HCT116 (cell line): Measurements from ENCODE around the gene STON2. TPM values are rescaled to one million over a fixed set of nuclear protein-coding genes. Genes with fewer than 3 reads are reported as not detected.

ENCODE experiments used
- ATAC-seq: fragments of 200-7000 bp; cut with Tn5 transposase; 2 replicates; pipeline ENCODE4 v1.9.1; 2020; ENCODE audit warnings: mild to moderate bottlenecking, moderate library complexity
- BruUV-seq: library from RNA; stranded (reverse); fragments of 400-500 nt; replicated peaks from 2 replicates; lab custom pipeline; 2021; lab: Mats Ljungman, UMichigan
- CTCF ChIA-PET: fragments of 300-600 bp; sonication (Branson Sonifier 250); formaldehyde crosslinking; loops from one replicate; lab custom pipeline; 2021; ENCODE audit warnings: antibody characterized with exemption; lab: Charles Lee
- POLR2A ChIA-PET: fragments of 300-600, 350-600 bp; sonication (Branson Sonifier 250); formaldehyde crosslinking; loops from one replicate; lab custom pipeline; 2021; ENCODE audit warnings: antibody characterized with exemption; lab: Charles Lee
- RAD21 ChIA-PET, 2 experiments: fragments of 300-600 bp; sonication (Branson Sonifier 250); formaldehyde crosslinking; loops; one replicate each; lab custom pipeline; 2023; ENCODE audit warnings: low total read pairs in 2 of 2; ENCODE audit not compliant: uncharacterized antibody in 2 of 2, unreplicated experiment in 2 of 2, low non-redundant PET in 1 of 2; lab: Charles Lee
- DNase-seq: peaks from one replicate; pipeline ENCODE4 v3.0.0-alpha.2; 2010; ENCODE audit warnings: low read depth, low spot score
- H2AFZ ChIP-seq: fragments of 200-600 bp; shearing (Covaris generic), sonication (generic); 2 replicates; pipeline ENCODE4 v1.6.1; 2017; ENCODE audit warnings: low read depth, mixed run types, mixed read lengths, antibody characterized with exemption, low read length; ENCODE audit not compliant: poor library complexity, severe bottlenecking
- H3K27ac ChIP-seq: 2 replicates; pipeline ENCODE4 v1.5.1; 2012; ENCODE audit warnings: low read depth, low read length
- H3K27me3 ChIP-seq: fragments of 200-600 bp; sonication (generic); 2 replicates; pipeline ENCODE4 v1.6.1; 2016; ENCODE audit warnings: mixed run types, low read length, mixed read lengths; ENCODE audit not compliant: insufficient read depth
- H3K36me3 ChIP-seq, 2 experiments: fragments of 200-500 bp in 1 of 2; fragments of 200-600 bp in 1 of 2; sonication (Bioruptor generic) in 1 of 2; sonication (generic) in 1 of 2; 2 replicates each; pipeline versions ENCODE4 v1.5.1 to v1.6.1; 2014 to 2016; ENCODE audit warnings: low read length in 2 of 2, inconsistent platforms in 1 of 2, mixed read lengths in 1 of 2, mixed run types in 1 of 2; ENCODE audit not compliant: insufficient read depth in 2 of 2, control insufficient read depth in 1 of 2
- H3K4me1 ChIP-seq, 2 experiments: fragments of 200-600 bp in 1 of 2; sonication (generic) in 1 of 2; 2 replicates each; pipeline versions ENCODE4 v1.5.1 to v1.6.1; 2012 to 2017; ENCODE audit warnings: low read length in 2 of 2, inconsistent platforms in 1 of 2, mild to moderate bottlenecking in 1 of 2, mixed read lengths in 1 of 2, mixed run types in 1 of 2, moderate library complexity in 1 of 2; ENCODE audit not compliant: insufficient read depth in 2 of 2, control insufficient read depth in 1 of 2
- H3K4me2 ChIP-seq: fragments of 200-600 bp; sonication (generic); 2 replicates; pipeline ENCODE4 v1.6.1; 2017; ENCODE audit warnings: mixed run types, low read length, mixed read lengths
- H3K4me3 ChIP-seq, 2 experiments: fragments of 200-600 bp in 1 of 2; sonication (generic) in 1 of 2; replicated peaks in 1 of 2; 2 replicates each; pipeline ENCODE4 v1.5.1; 2011 to 2016; ENCODE audit warnings: low read length in 2 of 2, control low read depth in 1 of 2, low read depth in 1 of 2, mild to moderate bottlenecking in 1 of 2, mixed read lengths in 1 of 2, mixed run types in 1 of 2
- H3K79me2 ChIP-seq: fragments of 200-600 bp; sonication (generic); 2 replicates; pipeline ENCODE4 v1.6.1; 2017; ENCODE audit warnings: mild to moderate bottlenecking, mixed run types, low read length, moderate library complexity, mixed read lengths; ENCODE audit not compliant: insufficient read depth
- H3K9ac ChIP-seq: fragments of 200-600 bp; sonication (generic); 2 replicates; pipeline ENCODE4 v1.6.1; 2016; ENCODE audit warnings: low read length, mixed read lengths
- H3K9me2 ChIP-seq: fragments of 200-600 bp; sonication (generic), shearing (Covaris generic); 2 replicates; pipeline ENCODE4 v1.6.1; 2017; ENCODE audit warnings: mixed run types, mild to moderate bottlenecking, moderate library complexity; ENCODE audit not compliant: insufficient read depth
- H3K9me3 ChIP-seq, 2 experiments: fragments of 200-500 bp in 1 of 2; fragments of 200-600 bp in 1 of 2; sonication (Bioruptor generic) in 1 of 2; sonication (generic) in 1 of 2; 2 replicates each; pipeline ENCODE4 v1.6.1; 2014 to 2017; ENCODE audit warnings: low read length in 2 of 2, mixed read lengths in 2 of 2, inconsistent platforms in 1 of 2, low read depth in 1 of 2, mild to moderate bottlenecking in 1 of 2, mixed run types in 1 of 2, moderate library complexity in 1 of 2; ENCODE audit not compliant: control insufficient read depth in 1 of 2, insufficient read depth in 1 of 2
- H4K20me1 ChIP-seq: fragments of 200-600 bp; sonication (generic), shearing (Covaris generic); 2 replicates; pipeline ENCODE4 v1.6.1; 2017; ENCODE audit warnings: mixed run types, mild to moderate bottlenecking, moderate library complexity; ENCODE audit not compliant: insufficient read depth
- CBX3 ChIP-seq: IDR thresholded peaks from 2 replicates; pipeline ENCODE4 v1.6.1; 2012; ENCODE audit warnings: low read depth
- CEBPB ChIP-seq: IDR thresholded peaks from 2 replicates; pipeline ENCODE4 v1.6.1; 2012; ENCODE audit warnings: low read depth
- CTCF ChIP-seq, 3 experiments: fragments of 200-600 bp in 1 of 3; sonication (generic) in 1 of 3; IDR thresholded peaks in 2 of 3; conservative IDR thresholded peaks in 1 of 3; 2 replicates each; pipeline ENCODE4 v1.5.1; 2012 to 2017; ENCODE audit warnings: low read depth in 2 of 3, low read length in 2 of 3, antibody characterized with exemption in 1 of 3, borderline replicate concordance in 1 of 3, control low read depth in 1 of 3, mild to moderate bottlenecking in 1 of 3, mixed read lengths in 1 of 3, mixed run types in 1 of 3, moderate library complexity in 1 of 3; ENCODE audit not compliant: insufficient read depth in 1 of 3
- EGR1 ChIP-seq: IDR thresholded peaks from 2 replicates; pipeline ENCODE4 v1.6.1; 2012; ENCODE audit warnings: low read depth
- EZH2 ChIP-seq: fragments of 200-600 bp; sonication (generic); IDR thresholded peaks from 2 replicates; pipeline ENCODE4 v1.6.1; 2017; ENCODE audit warnings: antibody characterized with exemption, mixed run types
- EZH2phosphoT487 ChIP-seq: fragments of 200-600 bp; IDR thresholded peaks from 2 replicates; pipeline ENCODE4 v1.6.1; 2018; ENCODE audit warnings: antibody characterized with exemption, borderline replicate concordance
- POLR2AphosphoS5 ChIP-seq: IDR thresholded peaks from 2 replicates; pipeline ENCODE4 v1.6.1; 2011; ENCODE audit warnings: mild to moderate bottlenecking, low read depth, low read length, moderate library complexity
- RAD21 ChIP-seq: IDR thresholded peaks from 2 replicates; pipeline ENCODE4 v1.6.1; 2012; ENCODE audit warnings: low read depth, mild to moderate bottlenecking
- SIN3A ChIP-seq: IDR thresholded peaks from 2 replicates; pipeline ENCODE4 v1.6.1; 2012; ENCODE audit warnings: low read depth
- SP1 ChIP-seq: IDR thresholded peaks from 2 replicates; pipeline ENCODE4 v1.6.1; 2012; ENCODE audit warnings: low read depth
- ZBTB33 ChIP-seq: IDR thresholded peaks from 2 replicates; pipeline ENCODE4 v1.6.1; 2011; ENCODE audit warnings: mild to moderate bottlenecking, low read length, moderate library complexity; ENCODE audit not compliant: insufficient replicate concordance; ENCODE audit errors: extremely low read depth
- ZFX ChIP-seq: fragments of 450-650 bp; IDR thresholded peaks from 2 replicates; pipeline ENCODE4 v1.6.1; 2017
- ZNF274 ChIP-seq: fragments of 200-500 bp; sonication (Bioruptor generic); IDR thresholded peaks from 2 replicates; pipeline ENCODE4 v1.6.1; 2014; ENCODE audit warnings: mild to moderate bottlenecking, low read depth, low read length, inconsistent platforms
- intact Hi-C: fragments of 100-400 bp; cut with micrococcal nuclease; formaldehyde crosslinking; loops from 2 replicates; pipeline ENCODE4 v1.10.0; 2022
- total RNA-seq: library from RNA; stranded (reverse); gene quantifications from one replicate; pipeline ENCODE4 v1.2.1, GENCODE V29; 2021; ENCODE audit not compliant: unreplicated experiment

The STON2 gene
- total RNA-seq, 1 experiment from 2014 or later = 4.1 TPM

- H2AFZ ChIP-seq = no peak overlapping the region
- no peaks in the 10 kb centered on the region for H3K36me3 ChIP-seq
- H3K9ac ChIP-seq = no peak overlapping the region
- H3K79me2 ChIP-seq = no peaks in the 10 kb centered on the region
- intact Hi-C loops = no loop called here
- ATAC-seq (no peak), DNase-seq (no peak)
- H3K4me3 ChIP-seq = no peak overlapping the region
- no peaks in the 10 kb centered on the region for H3K27me3 ChIP-seq
- no TSS peak for BruUV-seq
- H3K4me1 ChIP-seq = peaks cover 0 to 1% of the 10 kb centered on the region in 2 experiments; a peak in 1 of 4 replicates
- TF ChIP-seq ZFX = no peak
- TF ChIP-seq CEBPB = no peak
- TF ChIP-seq POLR2AphosphoS5 = no peak
- TF ChIP-seq EGR1 = no peak
- no peak for TF ChIP-seq SP1
- TF ChIP-seq SIN3A = no peak
- no peak for TF ChIP-seq EZH2phosphoT487
- no peak for TF ChIP-seq EZH2
- no peak for TF ChIP-seq ZBTB33
- no peak for TF ChIP-seq CBX3
- TF ChIP-seq CTCF (IDR thresholded peaks at IDR 0.05 in 2 of 3, conservative IDR thresholded peaks at IDR 0.05 in 1 of 3; ENCODE audit: borderline replicate concordance in 1 of 3, insufficient read depth in 1 of 3, low read depth in 2 of 3, low read length in 2 of 3) = no peak
- TF ChIP-seq RAD21 = no peak
- no peak for TF ChIP-seq ZNF274
- H3K9me3 ChIP-seq = no peaks in the 10 kb centered on the region
- H3K27ac ChIP-seq = no peak overlapping the region
- POLR2A ChIA-PET = no interaction called here
- no peak overlapping the region for H3K4me2 ChIP-seq
- CTCF ChIA-PET = no interaction called here
- no peaks in the 10 kb centered on the region for H4K20me1 ChIP-seq
- RAD21 ChIA-PET = no interaction called here
- H3K9me2 ChIP-seq = no peaks in the 10 kb centered on the region
Measured at GRCh38 chr14:81329640-81330381, 70.3 kb downstream of the STON2 start.
